Measurements from ENCODE around the gene NOL3.

Gene NOL3

GRCh38 chr16:67173323-67173722 is 3.0 kb downstream of the NOL3 start:
- DNase-seq: no peak

- DNase-seq: peak; percentile 74
Observed at GRCh38 chr16:67173808-67174705, 3.7 kb downstream of the NOL3 start.

GRCh38 chr16:67174706-67175231 is 4.4 kb downstream of the NOL3 start:
- DNase-seq: no peak

- no peak for DNase-seq
Observed at GRCh38 chr16:67176662-67177061, 6.3 kb downstream of the NOL3 start.

GRCh38 chr16:67177743-67178699 is 7.7 kb downstream of the NOL3 start:
- DNase-seq: no peak

- DNase-seq: no peak
Observed at GRCh38 chr16:67179421-67180080, 9.2 kb downstream of the NOL3 start.

GRCh38 chr16:67180166-67180565 is 9.8 kb downstream of the NOL3 start:
- no peak for DNase-seq

- peak; percentile 65 for DNase-seq
Observed at GRCh38 chr16:67181346-67181745, 11.0 kb downstream of the NOL3 start.

- no peak for DNase-seq
Observed at GRCh38 chr16:67182288-67182687, 11.9 kb downstream of the NOL3 start.

GRCh38 chr16:67183284-67183626 is 12.9 kb downstream of the NOL3 start:
- no peak for DNase-seq

GRCh38 chr16:67183627-67184452 is 13.5 kb downstream of the NOL3 start, which contains the start of gene MATCAP1:
Gene MATCAP1 (minus strand): TSS chr16:67183963. CDS start chr16:67180610, 3,353 bp downstream.
- DNase-seq: peak; percentile 97

GRCh38 chr16:67184453-67184994 is 14.2 kb downstream of the NOL3 start:
- no peak for DNase-seq

- no peak for DNase-seq
Observed at GRCh38 chr16:67184995-67185650, 14.8 kb downstream of the NOL3 start.

- DNase-seq: no peak
Observed at GRCh38 chr16:67185651-67186134, 15.4 kb downstream of the NOL3 start.

GRCh38 chr16:67186550-67186950 is 16.2 kb downstream of the NOL3 start:
- no peak for DNase-seq

GRCh38 chr16:67187175-67187890 is 17.0 kb downstream of the NOL3 start:
- DNase-seq: peak; percentile 67

GRCh38 chr16:67188323-67188722 is 18.0 kb downstream of the NOL3 start:
- DNase-seq: no peak

- DNase-seq: no peak
Observed at GRCh38 chr16:67188798-67189197, 18.5 kb downstream of the NOL3 start.

- no peak for DNase-seq
Observed at GRCh38 chr16:67190041-67190440, 19.7 kb downstream of the NOL3 start, which contains the start of gene EXOC3L1. Gene EXOC3L1 (minus strand): TSS chr16:67190136. CDS start chr16:67189676, 460 bp downstream.
